GM19463 (cell line): ENCODE data around the gene TCF25.

Experiments
- ATAC-seq: cut with Tn5 transposase; IDR thresholded peaks from one replicate; pipeline ENCODE4 v1.9.1; 2021; ENCODE audit warnings: mild to moderate bottlenecking, moderate library complexity; ENCODE audit not compliant: unreplicated experiment

The TCF25 gene

DNA sequence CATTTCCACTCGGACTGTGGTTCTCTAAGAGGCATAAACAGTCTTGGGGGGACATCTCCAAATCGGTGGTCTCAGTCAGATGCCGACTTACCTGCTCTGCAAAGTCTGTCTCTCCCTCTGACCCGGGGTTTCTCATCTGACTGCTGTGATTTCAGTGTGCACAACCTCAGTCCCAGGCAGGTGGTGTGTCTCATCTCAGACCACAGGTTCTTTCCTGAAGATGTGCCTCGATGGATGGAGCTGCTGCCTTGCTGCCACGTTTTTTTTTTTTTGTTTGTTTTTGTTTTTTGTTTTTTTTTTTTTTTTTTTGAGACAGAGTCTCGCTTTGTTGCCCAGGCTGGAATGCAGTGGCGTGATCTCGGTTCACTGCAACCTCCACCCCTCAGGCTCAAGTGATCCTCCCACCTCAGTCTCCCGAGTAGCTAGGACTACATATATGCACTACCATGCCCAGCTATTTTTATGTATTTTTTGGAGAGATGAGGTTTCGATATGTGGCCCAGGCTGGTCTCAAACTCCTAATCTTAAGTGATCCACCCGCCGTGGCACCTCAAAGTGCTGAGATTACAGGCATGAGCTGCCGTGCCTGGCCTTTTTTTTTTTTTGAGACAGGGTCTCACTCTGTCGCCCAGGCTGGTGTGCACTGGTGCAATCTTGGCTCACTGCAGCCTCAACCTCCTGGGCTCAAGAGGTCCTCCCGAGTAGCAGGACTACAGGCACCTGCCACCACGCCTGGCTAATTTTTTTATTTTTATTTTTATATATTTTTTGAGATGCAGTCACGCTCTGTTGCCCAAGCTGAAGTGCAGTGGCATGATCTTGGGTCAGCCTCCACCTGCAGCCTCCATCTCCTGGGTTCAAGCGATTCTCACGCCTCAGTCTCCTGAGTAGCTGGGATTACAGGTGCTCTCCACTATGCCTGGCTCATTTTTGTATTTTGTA is 29.7 kb upstream of the TCF25 start:
- no peak for ATAC-seq

GRCh38 chr16:89844739-89845339 is 28.6 kb upstream of the TCF25 start:
- ATAC-seq, result no peak

GRCh38 chr16:89845417-89845816 is 28.0 kb upstream of the TCF25 start:
- ATAC-seq, result no peak

DNA sequence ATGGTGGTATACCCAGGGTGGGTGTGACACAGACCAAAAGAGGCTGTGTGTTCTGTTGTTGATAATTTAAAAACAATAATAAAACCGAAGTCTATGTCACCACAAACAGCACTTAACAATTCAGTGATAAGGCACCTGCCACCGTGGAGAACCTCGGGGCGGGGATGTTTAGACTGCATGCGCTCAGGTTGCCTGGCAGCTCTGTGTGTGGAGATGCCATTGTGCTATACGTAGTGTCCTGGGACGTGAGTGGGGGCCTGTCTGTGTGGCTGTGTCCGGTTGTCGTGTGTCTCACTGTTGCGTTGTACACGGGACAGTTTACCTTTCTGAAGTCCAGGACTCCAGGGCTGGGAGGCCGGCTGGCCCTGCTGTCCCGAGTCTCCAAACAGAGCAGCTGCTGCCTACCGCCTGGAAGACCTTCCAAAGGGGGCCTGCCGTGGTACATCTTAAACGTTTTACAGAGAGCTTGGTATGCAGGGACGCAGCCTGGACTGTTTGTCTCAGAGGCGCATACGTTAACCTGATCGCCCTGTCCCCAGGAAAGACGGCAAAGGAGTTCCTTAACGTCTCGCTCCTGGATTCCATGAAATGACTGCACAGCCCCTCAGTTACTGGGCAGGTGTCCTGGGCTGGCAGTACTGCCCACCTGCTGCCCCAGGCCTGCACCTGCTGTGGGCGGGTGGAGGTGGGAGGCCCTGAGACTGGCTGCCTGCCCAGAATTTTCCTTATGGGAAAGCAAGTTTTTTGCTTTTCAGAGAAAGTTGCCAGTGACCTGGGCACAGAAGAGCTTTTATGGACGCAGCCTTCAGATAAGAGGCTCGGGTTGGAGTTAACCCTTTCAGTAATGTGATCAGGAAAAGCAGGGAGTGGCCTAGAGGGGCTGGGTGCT is 26.1 kb upstream of the TCF25 start:
- no peak for ATAC-seq

GRCh38 chr16:89847940-89848297 is 25.5 kb upstream of the TCF25 start:
- no peak for ATAC-seq

GRCh38 chr16:89848974-89849373 is 24.4 kb upstream of the TCF25 start:
- no peak for ATAC-seq

DNA sequence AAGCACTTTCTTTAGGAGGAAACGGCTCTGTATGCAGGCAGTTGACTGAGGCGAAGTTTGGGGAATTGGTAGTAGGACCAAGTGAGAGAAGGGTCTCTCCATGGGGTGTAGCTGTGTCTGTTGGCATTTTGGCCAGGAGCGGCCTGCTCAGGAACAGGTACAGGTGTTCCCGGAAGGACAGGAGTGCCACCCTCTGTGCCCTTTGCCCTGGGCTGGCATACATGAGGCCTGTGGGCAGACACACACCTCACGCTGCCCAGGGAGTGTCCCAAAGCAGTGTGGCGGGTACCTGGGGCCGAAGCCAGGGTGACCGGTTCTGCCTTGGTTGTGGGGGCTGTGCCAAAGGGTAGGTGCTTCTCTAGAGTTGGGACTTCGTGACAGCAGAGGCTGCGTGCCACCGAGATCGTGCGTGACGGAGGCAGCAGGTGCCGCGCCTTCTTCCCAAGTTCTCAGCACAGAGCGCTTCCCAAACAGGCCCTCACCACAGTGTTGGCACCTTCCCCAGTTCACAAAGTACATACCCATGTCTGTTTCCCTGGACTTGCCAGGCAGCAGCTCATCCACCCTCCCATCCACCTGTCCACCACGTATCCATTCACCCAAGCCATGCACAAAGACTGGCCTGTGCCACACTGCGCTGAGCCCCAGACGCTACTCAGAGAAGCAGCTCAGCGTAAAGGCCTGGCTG is 19.9 kb upstream of the TCF25 start:
- ATAC-seq, result no peak

DNA sequence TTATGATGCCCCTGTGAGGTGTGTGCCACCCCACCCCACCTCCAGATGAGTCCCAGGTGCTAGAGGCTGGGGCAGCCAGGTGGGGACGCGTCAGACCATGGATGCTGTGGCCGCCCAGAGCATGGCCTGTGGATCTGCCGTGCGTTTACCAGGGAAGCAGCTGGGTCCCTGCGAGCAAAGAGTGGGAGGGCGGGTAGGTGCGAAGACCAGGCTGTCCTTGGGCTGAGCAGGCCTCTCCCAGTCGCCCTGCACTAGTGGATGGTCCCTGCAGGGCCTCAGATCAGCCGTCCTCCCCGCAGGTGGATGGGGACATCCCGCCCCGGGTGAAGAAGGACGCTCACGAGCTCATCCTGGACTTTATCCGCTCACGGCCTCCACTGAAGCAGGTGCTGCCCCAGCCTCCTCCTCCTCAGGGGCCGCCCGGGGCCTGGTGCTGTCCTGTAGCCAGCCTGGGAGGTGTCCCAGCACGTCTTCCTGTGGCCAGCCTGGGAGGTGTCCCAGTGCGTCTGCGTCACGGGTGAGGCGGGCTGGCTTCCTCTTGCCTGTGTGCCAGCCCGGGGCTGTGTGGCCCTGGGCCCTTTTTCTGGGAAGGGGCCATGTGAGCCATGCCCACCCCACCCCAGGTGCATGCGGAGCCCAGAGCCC is 18.0 kb upstream of the TCF25 start:
- ATAC-seq, result no peak

GRCh38 chr16:89855986-89856385 is 17.4 kb upstream of the TCF25 start:
- no peak for ATAC-seq

GRCh38 chr16:89858973-89859614 is 14.3 kb upstream of the TCF25 start:
- ATAC-seq, result no peak

DNA sequence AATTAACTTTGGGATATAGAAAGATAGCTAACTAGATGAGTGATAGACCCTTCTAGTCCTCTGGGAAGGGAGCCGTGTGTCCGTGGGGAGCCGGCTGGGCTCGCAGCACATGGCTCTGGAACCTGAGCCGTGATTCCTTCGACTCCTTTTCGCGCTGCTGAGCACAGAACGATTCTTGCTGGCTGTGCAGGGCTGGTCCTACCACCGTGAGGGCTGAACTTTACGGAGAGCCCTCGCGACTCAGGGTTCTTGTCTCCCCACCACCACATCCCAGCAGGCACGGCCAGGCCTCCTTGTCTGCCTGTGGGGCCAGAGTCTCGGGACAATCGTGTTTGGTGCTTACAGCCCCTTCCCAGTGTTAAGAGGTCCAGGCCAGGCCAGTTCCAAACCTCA is 13.8 kb upstream of the TCF25 start:
- ATAC-seq, result no peak

GRCh38 chr16:89860747-89861304 is 12.6 kb upstream of the TCF25 start:
- ATAC-seq, result no peak

GRCh38 chr16:89861648-89862047 is 11.7 kb upstream of the TCF25 start:
- no peak for ATAC-seq

GRCh38 chr16:89862732-89863131 is 10.7 kb upstream of the TCF25 start:
- no peak for ATAC-seq

- peak; percentile 70 for ATAC-seq
These were observed 9.5 kb upstream of the TCF25 start for GRCh38 chr16:89863741-89864526.

DNA sequence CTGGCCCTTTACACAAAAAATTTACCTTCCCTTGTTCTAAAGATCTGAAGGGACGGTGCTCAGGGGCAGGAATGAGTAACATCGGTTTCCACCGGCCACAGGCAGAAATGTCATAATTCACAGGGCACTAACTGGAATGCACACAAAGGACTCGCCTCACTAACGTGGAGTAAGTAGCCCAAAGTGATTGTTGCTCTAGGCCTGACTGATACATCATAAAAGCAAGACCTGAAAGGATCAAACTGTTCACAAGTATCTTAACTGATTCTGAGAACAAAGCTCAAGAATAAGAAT is 8.9 kb upstream of the TCF25 start:
- no peak for ATAC-seq

DNA sequence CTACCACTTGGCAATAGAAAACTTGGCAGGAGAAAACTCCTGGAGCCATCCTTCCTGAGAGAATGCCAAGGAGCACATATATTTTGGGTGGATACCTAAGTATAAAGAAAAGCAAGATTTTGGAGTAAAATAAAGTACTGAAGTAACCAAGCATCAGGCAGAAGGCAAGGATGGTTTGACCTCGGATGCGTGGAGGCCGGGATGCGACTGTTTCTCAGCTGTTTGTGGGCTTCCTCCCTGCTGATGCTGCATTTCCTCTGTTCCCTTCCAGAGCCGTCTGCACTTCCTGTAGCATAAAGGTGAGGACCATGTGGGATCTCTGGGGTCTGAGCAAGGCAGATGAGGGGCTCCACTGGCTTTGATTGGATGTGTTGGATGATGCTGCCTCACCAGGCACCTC is 5.5 kb upstream of the TCF25 start:
- no peak for ATAC-seq

DNA sequence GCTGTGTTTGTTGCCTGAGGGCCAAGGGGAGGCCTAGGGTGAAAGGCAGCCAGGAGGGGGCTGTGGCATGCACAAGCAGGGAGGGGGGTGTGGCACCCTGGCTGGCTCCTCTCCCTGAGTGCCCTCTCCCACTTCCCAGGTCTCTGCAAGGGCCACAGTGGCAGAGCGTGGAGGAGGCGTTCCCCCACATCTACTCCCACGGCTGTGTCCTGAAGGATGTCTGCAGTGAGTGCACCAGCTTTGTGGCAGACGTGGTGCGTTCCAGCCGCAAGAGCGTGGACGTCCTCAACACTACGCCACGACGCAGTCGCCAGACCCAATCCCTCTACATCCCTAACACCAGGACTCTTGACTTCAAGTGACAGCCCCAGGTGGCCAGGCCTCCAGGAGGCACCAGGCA is 3.5 kb upstream of the TCF25 start:
- no peak for ATAC-seq

DNA sequence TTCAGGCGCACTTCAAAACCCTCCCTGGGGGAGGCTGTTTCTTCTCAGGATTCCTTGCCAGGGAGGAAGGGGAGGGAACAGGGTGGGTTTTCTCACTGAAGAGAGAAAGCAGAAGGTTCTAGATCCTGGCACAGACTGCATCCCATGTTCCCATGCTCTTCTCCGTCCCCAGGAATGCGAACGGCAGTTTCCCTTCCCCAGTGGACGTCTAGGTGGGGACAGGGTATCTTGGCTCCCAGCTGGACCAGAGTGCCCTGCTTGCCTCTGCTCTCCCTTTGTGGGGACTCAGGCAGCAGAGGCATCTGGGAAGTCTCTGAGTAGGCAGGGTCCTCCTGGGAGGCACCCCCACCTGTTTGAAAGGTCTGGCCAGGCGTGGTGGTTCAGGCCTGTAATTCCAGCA is 3.0 kb upstream of the TCF25 start:
- no peak for ATAC-seq
